ACC112 (cell line): ENCODE measurements around the gene MAN1B1.

Experiments
- H2AFZ ChIP-seq: fragments of 200-600 bp; sonication (generic); one replicate; pipeline ENCODE4 v1.6.0; 2017; ENCODE audit warnings: antibody characterized with exemption, low read length; ENCODE audit not compliant: unreplicated experiment
- H3K27ac ChIP-seq: fragments of 200-600 bp; sonication (generic); 2 replicates; pipeline ENCODE4 v1.5.1; 2014; ENCODE audit warnings: low read depth, mild to moderate bottlenecking, antibody characterized with exemption, low read length, moderate library complexity
- H3K27me3 ChIP-seq: fragments of 200-600 bp; sonication (generic); 2 replicates; pipeline ENCODE4 v1.6.1; 2014; ENCODE audit warnings: mild to moderate bottlenecking, antibody characterized with exemption, low read length, moderate library complexity, mixed read lengths; ENCODE audit not compliant: insufficient read depth
- H3K36me3 ChIP-seq: fragments of 200-600 bp; sonication (generic); 2 replicates; pipeline ENCODE4 v1.6.1; 2016; ENCODE audit warnings: mild to moderate bottlenecking, antibody characterized with exemption, low read length, moderate library complexity, mixed read lengths; ENCODE audit not compliant: insufficient read depth
- H3K4me1 ChIP-seq: fragments of 200-600 bp; sonication (generic); one replicate; pipeline ENCODE4 v1.6.1; 2016; ENCODE audit warnings: low read length, mixed read lengths; ENCODE audit not compliant: insufficient read depth, unreplicated experiment, control insufficient read depth
- H3K4me3 ChIP-seq: fragments of 200-600 bp; sonication (generic); 2 replicates; pipeline ENCODE4 v1.5.1; 2014; ENCODE audit warnings: mild to moderate bottlenecking, low read depth, low read length
- H3K79me2 ChIP-seq: fragments of 200-600 bp; sonication (generic); one replicate; pipeline ENCODE4 v1.6.0; 2016; ENCODE audit warnings: low read length; ENCODE audit not compliant: control insufficient read depth, unreplicated experiment, insufficient read depth

MAN1B1 gene

GRCh38 chr9:137107312-137107921, 20.6 kb downstream of the MAN1B1 start:
- H3K4me1 ChIP-seq = no peaks in the 10 kb centered on the region
- no peaks in the 10 kb centered on the region for H3K79me2 ChIP-seq
- no peak overlapping the region for H2AFZ ChIP-seq
- H3K4me3 ChIP-seq = no peak overlapping the region
- peaks cover 19% of the 10 kb centered on the region for H3K36me3 ChIP-seq
- H3K27ac ChIP-seq = no peak overlapping the region
- H3K27me3 ChIP-seq = no peaks in the 10 kb centered on the region

GRCh38 chr9:137107982-137108381, 21.2 kb downstream of the MAN1B1 start:
- no peak overlapping the region for H3K4me3 ChIP-seq
- H3K27ac ChIP-seq = no peak overlapping the region
- H3K79me2 ChIP-seq = no peaks in the 10 kb centered on the region
- H3K36me3 ChIP-seq = peaks cover 13% of the 10 kb centered on the region; the same call in 1 of the 2 replicates
- H2AFZ ChIP-seq = no peak overlapping the region
- no peaks in the 10 kb centered on the region for H3K27me3 ChIP-seq
- no peaks in the 10 kb centered on the region for H3K4me1 ChIP-seq

- no peak overlapping the region for H3K27ac ChIP-seq
- H2AFZ ChIP-seq = no peak overlapping the region
- peaks cover 6% of the 10 kb centered on the region; the same call in 1 of the 2 replicates for H3K36me3 ChIP-seq
- H3K4me1 ChIP-seq = no peaks in the 10 kb centered on the region
- peaks cover 5% of the 10 kb centered on the region for H3K79me2 ChIP-seq
- no peak overlapping the region for H3K4me3 ChIP-seq
- H3K27me3 ChIP-seq = no peaks in the 10 kb centered on the region
These were observed 21.9 kb downstream of the MAN1B1 start for GRCh38 chr9:137108608-137109249.

GRCh38 chr9:137109250-137110146, 22.7 kb downstream of the MAN1B1 start:
- no peak overlapping the region for H3K27ac ChIP-seq
- H3K79me2 ChIP-seq = peaks cover 5% of the 10 kb centered on the region
- no peaks in the 10 kb centered on the region for H3K27me3 ChIP-seq
- no peak overlapping the region for H3K4me3 ChIP-seq
- no peak overlapping the region for H2AFZ ChIP-seq
- H3K4me1 ChIP-seq = no peaks in the 10 kb centered on the region
- peaks cover 3% of the 10 kb centered on the region; the same call in 1 of the 2 replicates for H3K36me3 ChIP-seq

GRCh38 chr9:137110147-137110910, 23.5 kb downstream of the MAN1B1 start:
- H3K4me3 ChIP-seq = no peak overlapping the region
- peaks cover 3% of the 10 kb centered on the region; the same call in 1 of the 2 replicates for H3K36me3 ChIP-seq
- H3K27ac ChIP-seq = no peak overlapping the region
- no peaks in the 10 kb centered on the region for H3K4me1 ChIP-seq
- no peaks in the 10 kb centered on the region for H3K27me3 ChIP-seq
- H2AFZ ChIP-seq = no peak overlapping the region
- H3K79me2 ChIP-seq = peaks cover 5% of the 10 kb centered on the region

GRCh38 chr9:137110911-137111787, 24.4 kb downstream of the MAN1B1 start:
- no peak overlapping the region for H3K4me3 ChIP-seq
- peaks cover 3% of the 10 kb centered on the region; the same call in 1 of the 2 replicates for H3K36me3 ChIP-seq
- H3K79me2 ChIP-seq = peaks cover 5% of the 10 kb centered on the region

GRCh38 chr9:137111788-137112563, 25.2 kb downstream of the MAN1B1 start:
- H2AFZ ChIP-seq = no peak overlapping the region
- H3K79me2 ChIP-seq = peaks cover 5% of the 10 kb centered on the region
- H3K36me3 ChIP-seq = peaks cover 3% of the 10 kb centered on the region; the same call in 1 of the 2 replicates
- H3K4me1 ChIP-seq = no peaks in the 10 kb centered on the region
- H3K27me3 ChIP-seq = no peaks in the 10 kb centered on the region
- no peak overlapping the region for H3K27ac ChIP-seq
- no peak overlapping the region for H3K4me3 ChIP-seq

More at GRCh38 chr9:137110911-137111787, 24.4 kb downstream of the MAN1B1 start:
- Histone ChIP-seq H3K27me3 (no peaks in the 10 kb centered on the region), H2AFZ (no peak overlapping the region), H3K27ac (no peak overlapping the region), H3K4me1 (no peaks in the 10 kb centered on the region)

GRCh38 chr9:137112564-137113384, 26.0 kb downstream of the MAN1B1 start:
- Histone ChIP-seq H3K27me3 (no peaks in the 10 kb centered on the region), H3K79me2 (peaks cover 5% of the 10 kb centered on the region), H3K4me3 (peak overlapping the region; percentile 53; the same call in 1 of the 2 replicates), H2AFZ (no peak overlapping the region), H3K4me1 (no peaks in the 10 kb centered on the region), H3K36me3 (peaks cover 3% of the 10 kb centered on the region; the same call in 1 of the 2 replicates), H3K27ac (no peak overlapping the region)
